HCT116 (cell line): ENCODE data around the gene OR1M1. TPM values are rescaled to one million over a fixed set of nuclear protein-coding genes. Genes with fewer than 3 reads are reported as not detected.

Experiments used
- ATAC-seq: fragments of 200-7000 bp; cut with Tn5 transposase; 2 replicates; pipeline ENCODE4 v1.9.1; 2020; ENCODE audit warnings: mild to moderate bottlenecking, moderate library complexity
- BruUV-seq: library from RNA; stranded (reverse); fragments of 400-500 nt; replicated peaks from 2 replicates; lab custom pipeline; 2021; lab: Mats Ljungman, UMichigan
- CTCF ChIA-PET: fragments of 300-600 bp; sonication (Branson Sonifier 250); formaldehyde crosslinking; loops from one replicate; lab custom pipeline; 2021; ENCODE audit warnings: antibody characterized with exemption; lab: Charles Lee
- POLR2A ChIA-PET: fragments of 300-600, 350-600 bp; sonication (Branson Sonifier 250); formaldehyde crosslinking; loops from one replicate; lab custom pipeline; 2021; ENCODE audit warnings: antibody characterized with exemption; lab: Charles Lee
- RAD21 ChIA-PET, 2 experiments: fragments of 300-600 bp; sonication (Branson Sonifier 250); formaldehyde crosslinking; loops; one replicate each; lab custom pipeline; 2023; ENCODE audit warnings: low total read pairs in 2 of 2; ENCODE audit not compliant: uncharacterized antibody in 2 of 2, unreplicated experiment in 2 of 2, low non-redundant PET in 1 of 2; lab: Charles Lee
- DNase-seq: peaks from one replicate; pipeline ENCODE4 v3.0.0-alpha.2; 2010; ENCODE audit warnings: low read depth, low spot score
- H2AFZ ChIP-seq: fragments of 200-600 bp; shearing (Covaris generic), sonication (generic); 2 replicates; pipeline ENCODE4 v1.6.1; 2017; ENCODE audit warnings: low read depth, mixed run types, mixed read lengths, antibody characterized with exemption, low read length; ENCODE audit not compliant: poor library complexity, severe bottlenecking
- H3K27ac ChIP-seq: 2 replicates; pipeline ENCODE4 v1.5.1; 2012; ENCODE audit warnings: low read depth, low read length
- H3K27me3 ChIP-seq: fragments of 200-600 bp; sonication (generic); 2 replicates; pipeline ENCODE4 v1.6.1; 2016; ENCODE audit warnings: mixed run types, low read length, mixed read lengths; ENCODE audit not compliant: insufficient read depth
- H3K36me3 ChIP-seq, 2 experiments: fragments of 200-500 bp in 1 of 2; fragments of 200-600 bp in 1 of 2; sonication (Bioruptor generic) in 1 of 2; sonication (generic) in 1 of 2; 2 replicates each; pipeline versions ENCODE4 v1.5.1 to v1.6.1; 2014 to 2016; ENCODE audit warnings: low read length in 2 of 2, inconsistent platforms in 1 of 2, mixed read lengths in 1 of 2, mixed run types in 1 of 2; ENCODE audit not compliant: insufficient read depth in 2 of 2, control insufficient read depth in 1 of 2
- H3K4me1 ChIP-seq, 2 experiments: fragments of 200-600 bp in 1 of 2; sonication (generic) in 1 of 2; 2 replicates each; pipeline versions ENCODE4 v1.5.1 to v1.6.1; 2012 to 2017; ENCODE audit warnings: low read length in 2 of 2, inconsistent platforms in 1 of 2, mild to moderate bottlenecking in 1 of 2, mixed read lengths in 1 of 2, mixed run types in 1 of 2, moderate library complexity in 1 of 2; ENCODE audit not compliant: insufficient read depth in 2 of 2, control insufficient read depth in 1 of 2
- H3K4me2 ChIP-seq: fragments of 200-600 bp; sonication (generic); 2 replicates; pipeline ENCODE4 v1.6.1; 2017; ENCODE audit warnings: mixed run types, low read length, mixed read lengths
- H3K4me3 ChIP-seq, 2 experiments: fragments of 200-600 bp in 1 of 2; sonication (generic) in 1 of 2; replicated peaks in 1 of 2; 2 replicates each; pipeline ENCODE4 v1.5.1; 2011 to 2016; ENCODE audit warnings: low read length in 2 of 2, control low read depth in 1 of 2, low read depth in 1 of 2, mild to moderate bottlenecking in 1 of 2, mixed read lengths in 1 of 2, mixed run types in 1 of 2
- H3K79me2 ChIP-seq: fragments of 200-600 bp; sonication (generic); 2 replicates; pipeline ENCODE4 v1.6.1; 2017; ENCODE audit warnings: mild to moderate bottlenecking, mixed run types, low read length, moderate library complexity, mixed read lengths; ENCODE audit not compliant: insufficient read depth
- H3K9ac ChIP-seq: fragments of 200-600 bp; sonication (generic); 2 replicates; pipeline ENCODE4 v1.6.1; 2016; ENCODE audit warnings: low read length, mixed read lengths
- H3K9me2 ChIP-seq: fragments of 200-600 bp; sonication (generic), shearing (Covaris generic); 2 replicates; pipeline ENCODE4 v1.6.1; 2017; ENCODE audit warnings: mixed run types, mild to moderate bottlenecking, moderate library complexity; ENCODE audit not compliant: insufficient read depth
- H3K9me3 ChIP-seq, 2 experiments: fragments of 200-500 bp in 1 of 2; fragments of 200-600 bp in 1 of 2; sonication (Bioruptor generic) in 1 of 2; sonication (generic) in 1 of 2; 2 replicates each; pipeline ENCODE4 v1.6.1; 2014 to 2017; ENCODE audit warnings: low read length in 2 of 2, mixed read lengths in 2 of 2, inconsistent platforms in 1 of 2, low read depth in 1 of 2, mild to moderate bottlenecking in 1 of 2, mixed run types in 1 of 2, moderate library complexity in 1 of 2; ENCODE audit not compliant: control insufficient read depth in 1 of 2, insufficient read depth in 1 of 2
- H4K20me1 ChIP-seq: fragments of 200-600 bp; sonication (generic), shearing (Covaris generic); 2 replicates; pipeline ENCODE4 v1.6.1; 2017; ENCODE audit warnings: mixed run types, mild to moderate bottlenecking, moderate library complexity; ENCODE audit not compliant: insufficient read depth
- CEBPB ChIP-seq: IDR thresholded peaks from 2 replicates; pipeline ENCODE4 v1.6.1; 2012; ENCODE audit warnings: low read depth
- EZH2 ChIP-seq: fragments of 200-600 bp; sonication (generic); IDR thresholded peaks from 2 replicates; pipeline ENCODE4 v1.6.1; 2017; ENCODE audit warnings: antibody characterized with exemption, mixed run types
- EZH2phosphoT487 ChIP-seq: fragments of 200-600 bp; IDR thresholded peaks from 2 replicates; pipeline ENCODE4 v1.6.1; 2018; ENCODE audit warnings: antibody characterized with exemption, borderline replicate concordance
- POLR2AphosphoS5 ChIP-seq: IDR thresholded peaks from 2 replicates; pipeline ENCODE4 v1.6.1; 2011; ENCODE audit warnings: mild to moderate bottlenecking, low read depth, low read length, moderate library complexity
- SIN3A ChIP-seq: IDR thresholded peaks from 2 replicates; pipeline ENCODE4 v1.6.1; 2012; ENCODE audit warnings: low read depth
- TCF7L2 ChIP-seq: IDR thresholded peaks from 2 replicates; pipeline ENCODE4 v1.7.0; 2011; ENCODE audit warnings: borderline replicate concordance, inconsistent platforms; ENCODE audit not compliant: insufficient read depth, insufficient read length; ENCODE audit errors: extremely low read depth
- ZFX ChIP-seq: fragments of 450-650 bp; IDR thresholded peaks from 2 replicates; pipeline ENCODE4 v1.6.1; 2017
- ZNF274 ChIP-seq: fragments of 200-500 bp; sonication (Bioruptor generic); IDR thresholded peaks from 2 replicates; pipeline ENCODE4 v1.6.1; 2014; ENCODE audit warnings: mild to moderate bottlenecking, low read depth, low read length, inconsistent platforms
- intact Hi-C: fragments of 100-400 bp; cut with micrococcal nuclease; formaldehyde crosslinking; loops from 2 replicates; pipeline ENCODE4 v1.10.0; 2022
- total RNA-seq: library from RNA; stranded (reverse); gene quantifications from one replicate; pipeline ENCODE4 v1.2.1, GENCODE V29; 2021; ENCODE audit not compliant: unreplicated experiment
- TF ChIP-seq, protein P1 (sequence below): IDR thresholded peaks from 2 replicates; pipeline ENCODE4 v1.6.1; 2012
- TF ChIP-seq, protein P2 (sequence below): IDR thresholded peaks from 2 replicates; pipeline ENCODE4 v1.6.1; 2011; ENCODE audit warnings: mild to moderate bottlenecking, low read length, moderate library complexity; ENCODE audit not compliant: insufficient replicate concordance; ENCODE audit errors: extremely low read depth
- TF ChIP-seq, protein P3 (sequence below): IDR thresholded peaks from 2 replicates; pipeline ENCODE4 v1.6.1; 2012
- TF ChIP-seq, protein P4 (sequence below): IDR thresholded peaks from 2 replicates; pipeline ENCODE4 v1.6.1; 2012; ENCODE audit warnings: low read depth
- TF ChIP-seq, protein P5 (sequence below), 3 experiments: fragments of 200-600 bp in 1 of 3; sonication (generic) in 1 of 3; IDR thresholded peaks in 2 of 3; conservative IDR thresholded peaks in 1 of 3; 2 replicates each; pipeline ENCODE4 v1.5.1; 2012 to 2017; ENCODE audit warnings: low read depth in 2 of 3, low read length in 2 of 3, antibody characterized with exemption in 1 of 3, borderline replicate concordance in 1 of 3, control low read depth in 1 of 3, mild to moderate bottlenecking in 1 of 3, mixed read lengths in 1 of 3, mixed run types in 1 of 3, moderate library complexity in 1 of 3; ENCODE audit not compliant: insufficient read depth in 1 of 3

OR1M1 gene
- total RNA-seq, 1 experiment from 2014 or later, result not detected

DNA sequence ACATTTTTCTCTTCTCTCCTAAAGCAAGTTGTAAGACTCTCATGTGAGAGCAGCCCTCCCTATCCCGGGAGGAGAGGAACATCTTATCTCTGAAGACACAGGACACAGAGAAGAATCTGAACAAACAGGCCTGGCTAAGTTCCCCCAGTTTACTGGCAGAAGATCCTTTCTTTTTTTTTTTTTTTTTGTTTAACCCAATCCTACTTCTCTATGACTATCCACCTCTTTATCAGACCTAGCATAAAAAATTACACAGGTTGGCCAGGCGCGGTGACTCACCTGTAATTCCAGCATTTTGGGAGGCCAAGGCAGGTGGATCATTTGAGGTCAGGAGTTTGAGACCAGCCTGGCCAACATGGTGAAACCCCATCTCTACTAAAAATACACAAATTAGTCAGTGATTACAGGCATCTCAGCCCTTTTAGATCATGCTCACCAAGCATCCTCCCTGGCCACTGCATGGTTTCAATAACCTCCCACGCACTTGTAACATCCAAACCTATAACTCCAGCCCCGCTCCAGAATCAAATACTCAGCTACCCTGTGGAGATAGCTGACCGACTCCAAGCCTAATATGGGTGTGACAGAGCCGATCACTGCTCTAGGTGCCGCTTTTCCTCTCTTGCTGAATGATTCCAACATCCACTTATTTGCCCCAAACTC, 49.3 kb upstream of the OR1M1 start:
- Histone ChIP-seq H3K9ac (no peak overlapping the region), H3K36me3 (no peaks in the 10 kb centered on the region), H3K4me1 (peaks cover 5 to 18% of the 10 kb centered on the region in 2 experiments), H4K20me1 (no peaks in the 10 kb centered on the region), H3K27ac (no peak overlapping the region), H3K79me2 (no peaks in the 10 kb centered on the region), H3K9me3 (no peaks in the 10 kb centered on the region), H3K9me2 (no peaks in the 10 kb centered on the region), H3K4me2 (peak overlapping the region; percentile 4; the same call in 1 of the 2 replicates), H3K4me3 (no peak overlapping the region), H3K27me3 (no peaks in the 10 kb centered on the region), H2AFZ (no peak overlapping the region)
- ChIA-PET POLR2A (no interaction called here), RAD21 (no interaction called here), CTCF (no interaction called here)
- DNase-seq, result no peak
- ATAC-seq, result no peak
- TF ChIP-seq, protein P1, sequence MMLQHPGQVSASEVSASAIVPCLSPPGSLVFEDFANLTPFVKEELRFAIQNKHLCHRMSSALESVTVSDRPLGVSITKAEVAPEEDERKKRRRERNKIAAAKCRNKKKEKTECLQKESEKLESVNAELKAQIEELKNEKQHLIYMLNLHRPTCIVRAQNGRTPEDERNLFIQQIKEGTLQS, result no peak
- TF ChIP-seq CEBPB (no peak), ZFX (no peak), EZH2phosphoT487 (no peak), SIN3A (no peak), EZH2 (no peak), TCF7L2 (no peak), POLR2AphosphoS5 (no peak), ZNF274 (no peak)
- TF ChIP-seq, protein P2, sequence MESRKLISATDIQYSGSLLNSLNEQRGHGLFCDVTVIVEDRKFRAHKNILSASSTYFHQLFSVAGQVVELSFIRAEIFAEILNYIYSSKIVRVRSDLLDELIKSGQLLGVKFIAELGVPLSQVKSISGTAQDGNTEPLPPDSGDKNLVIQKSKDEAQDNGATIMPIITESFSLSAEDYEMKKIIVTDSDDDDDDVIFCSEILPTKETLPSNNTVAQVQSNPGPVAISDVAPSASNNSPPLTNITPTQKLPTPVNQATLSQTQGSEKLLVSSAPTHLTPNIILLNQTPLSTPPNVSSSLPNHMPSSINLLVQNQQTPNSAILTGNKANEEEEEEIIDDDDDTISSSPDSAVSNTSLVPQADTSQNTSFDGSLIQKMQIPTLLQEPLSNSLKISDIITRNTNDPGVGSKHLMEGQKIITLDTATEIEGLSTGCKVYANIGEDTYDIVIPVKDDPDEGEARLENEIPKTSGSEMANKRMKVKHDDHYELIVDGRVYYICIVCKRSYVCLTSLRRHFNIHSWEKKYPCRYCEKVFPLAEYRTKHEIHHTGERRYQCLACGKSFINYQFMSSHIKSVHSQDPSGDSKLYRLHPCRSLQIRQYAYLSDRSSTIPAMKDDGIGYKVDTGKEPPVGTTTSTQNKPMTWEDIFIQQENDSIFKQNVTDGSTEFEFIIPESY, result no peak
- TF ChIP-seq, protein P3, sequence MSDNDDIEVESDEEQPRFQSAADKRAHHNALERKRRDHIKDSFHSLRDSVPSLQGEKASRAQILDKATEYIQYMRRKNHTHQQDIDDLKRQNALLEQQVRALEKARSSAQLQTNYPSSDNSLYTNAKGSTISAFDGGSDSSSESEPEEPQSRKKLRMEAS, result no peak
- TF ChIP-seq, protein P4, sequence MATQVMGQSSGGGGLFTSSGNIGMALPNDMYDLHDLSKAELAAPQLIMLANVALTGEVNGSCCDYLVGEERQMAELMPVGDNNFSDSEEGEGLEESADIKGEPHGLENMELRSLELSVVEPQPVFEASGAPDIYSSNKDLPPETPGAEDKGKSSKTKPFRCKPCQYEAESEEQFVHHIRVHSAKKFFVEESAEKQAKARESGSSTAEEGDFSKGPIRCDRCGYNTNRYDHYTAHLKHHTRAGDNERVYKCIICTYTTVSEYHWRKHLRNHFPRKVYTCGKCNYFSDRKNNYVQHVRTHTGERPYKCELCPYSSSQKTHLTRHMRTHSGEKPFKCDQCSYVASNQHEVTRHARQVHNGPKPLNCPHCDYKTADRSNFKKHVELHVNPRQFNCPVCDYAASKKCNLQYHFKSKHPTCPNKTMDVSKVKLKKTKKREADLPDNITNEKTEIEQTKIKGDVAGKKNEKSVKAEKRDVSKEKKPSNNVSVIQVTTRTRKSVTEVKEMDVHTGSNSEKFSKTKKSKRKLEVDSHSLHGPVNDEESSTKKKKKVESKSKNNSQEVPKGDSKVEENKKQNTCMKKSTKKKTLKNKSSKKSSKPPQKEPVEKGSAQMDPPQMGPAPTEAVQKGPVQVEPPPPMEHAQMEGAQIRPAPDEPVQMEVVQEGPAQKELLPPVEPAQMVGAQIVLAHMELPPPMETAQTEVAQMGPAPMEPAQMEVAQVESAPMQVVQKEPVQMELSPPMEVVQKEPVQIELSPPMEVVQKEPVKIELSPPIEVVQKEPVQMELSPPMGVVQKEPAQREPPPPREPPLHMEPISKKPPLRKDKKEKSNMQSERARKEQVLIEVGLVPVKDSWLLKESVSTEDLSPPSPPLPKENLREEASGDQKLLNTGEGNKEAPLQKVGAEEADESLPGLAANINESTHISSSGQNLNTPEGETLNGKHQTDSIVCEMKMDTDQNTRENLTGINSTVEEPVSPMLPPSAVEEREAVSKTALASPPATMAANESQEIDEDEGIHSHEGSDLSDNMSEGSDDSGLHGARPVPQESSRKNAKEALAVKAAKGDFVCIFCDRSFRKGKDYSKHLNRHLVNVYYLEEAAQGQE, result no peak
- TF ChIP-seq, protein P5, sequence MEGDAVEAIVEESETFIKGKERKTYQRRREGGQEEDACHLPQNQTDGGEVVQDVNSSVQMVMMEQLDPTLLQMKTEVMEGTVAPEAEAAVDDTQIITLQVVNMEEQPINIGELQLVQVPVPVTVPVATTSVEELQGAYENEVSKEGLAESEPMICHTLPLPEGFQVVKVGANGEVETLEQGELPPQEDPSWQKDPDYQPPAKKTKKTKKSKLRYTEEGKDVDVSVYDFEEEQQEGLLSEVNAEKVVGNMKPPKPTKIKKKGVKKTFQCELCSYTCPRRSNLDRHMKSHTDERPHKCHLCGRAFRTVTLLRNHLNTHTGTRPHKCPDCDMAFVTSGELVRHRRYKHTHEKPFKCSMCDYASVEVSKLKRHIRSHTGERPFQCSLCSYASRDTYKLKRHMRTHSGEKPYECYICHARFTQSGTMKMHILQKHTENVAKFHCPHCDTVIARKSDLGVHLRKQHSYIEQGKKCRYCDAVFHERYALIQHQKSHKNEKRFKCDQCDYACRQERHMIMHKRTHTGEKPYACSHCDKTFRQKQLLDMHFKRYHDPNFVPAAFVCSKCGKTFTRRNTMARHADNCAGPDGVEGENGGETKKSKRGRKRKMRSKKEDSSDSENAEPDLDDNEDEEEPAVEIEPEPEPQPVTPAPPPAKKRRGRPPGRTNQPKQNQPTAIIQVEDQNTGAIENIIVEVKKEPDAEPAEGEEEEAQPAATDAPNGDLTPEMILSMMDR (IDR thresholded peaks at IDR 0.05 in 2 of 3, conservative IDR thresholded peaks at IDR 0.05 in 1 of 3; ENCODE audit: borderline replicate concordance in 1 of 3, insufficient read depth in 1 of 3, low read depth in 2 of 3, low read length in 2 of 3), result no peak
- intact Hi-C loops, result no loop called here
- BruUV-seq, result no TSS peak
